Forelimb muscle (tissue), 1 donor: ENCODE results near the gene ATP2C1. TPM values are rescaled to one million over a fixed set of nuclear protein-coding genes. Genes with fewer than 3 reads are reported as not detected.

Experiments used
- DNase-seq: peaks from one replicate; pipeline ENCODE4 v3.0.0-alpha.2; 2013; ENCODE audit warnings: low read depth
- polyA plus RNA-seq: library from polyadenylated mRNA; unstranded; fragments of 120-200 nt; gene quantifications from one replicate; pipeline ENCODE4 v1.2.1, GENCODE V29; 2013; ENCODE audit not compliant: insufficient read length

ATP2C1 gene
- polyA plus RNA-seq, 1 donor = 59.0 TPM

GRCh38 chr3:130894130-130894985, 474 bp downstream of the ATP2C1 start:
- no peak for DNase-seq

DNA sequence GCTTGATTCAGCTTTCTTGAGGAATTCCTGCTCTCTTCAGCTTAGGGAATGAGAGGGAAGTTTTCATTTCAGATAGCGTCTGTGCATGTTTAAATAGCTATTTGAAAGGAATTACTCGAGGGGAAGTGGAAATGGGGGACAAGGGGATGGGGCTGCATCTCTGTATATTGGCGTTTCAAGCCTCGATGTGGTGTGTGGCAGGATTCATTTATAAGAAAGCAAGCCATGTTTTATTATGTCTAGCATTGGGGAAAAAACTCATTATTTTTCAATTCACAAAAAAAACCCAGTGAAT, 1.0 kb downstream of the ATP2C1 start:
- DNase-seq = no peak

DNA sequence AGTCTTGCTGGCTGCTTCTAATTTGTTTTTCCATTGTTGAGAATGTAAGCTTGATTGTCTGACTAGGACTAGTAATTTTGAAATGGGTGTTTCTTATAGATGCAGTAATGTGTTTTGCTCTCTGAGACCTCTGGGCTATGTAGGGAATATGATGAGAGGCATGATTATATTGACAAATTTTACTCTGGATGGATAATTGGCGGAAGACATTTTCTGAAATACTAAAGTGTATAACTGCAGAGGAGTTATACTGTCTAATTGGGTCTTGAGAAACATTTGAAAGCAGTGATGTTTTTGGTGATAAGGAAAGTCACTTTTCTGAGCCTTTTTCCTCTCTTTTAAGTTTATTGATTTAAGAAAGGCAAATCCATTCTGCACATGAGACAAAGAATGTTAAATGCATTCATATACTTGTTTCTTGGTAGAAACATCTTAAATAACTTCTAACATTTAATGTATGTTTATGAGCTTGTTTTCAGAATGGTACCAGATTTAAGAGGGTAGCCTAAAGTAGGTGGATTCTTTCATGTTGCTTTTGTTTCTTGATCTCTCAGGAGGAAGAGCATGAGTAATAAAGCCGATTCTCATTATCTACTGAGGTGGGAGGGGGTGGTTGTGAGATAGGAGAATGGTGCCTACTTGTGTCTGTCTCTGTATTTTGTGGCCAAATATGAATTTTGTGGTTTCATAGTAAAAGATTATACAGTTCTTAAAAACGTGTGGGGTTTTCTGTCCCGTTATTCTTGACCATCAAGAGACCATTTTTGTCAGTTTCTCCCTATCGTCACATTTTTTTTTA, 2.0 kb downstream of the ATP2C1 start:
- DNase-seq = no peak

- no peak for DNase-seq
These were observed 3.4 kb downstream of the ATP2C1 start for GRCh38 chr3:130897316-130897715.

GRCh38 chr3:130900959-130901358, 7.1 kb downstream of the ATP2C1 start:
- no peak for DNase-seq

DNA sequence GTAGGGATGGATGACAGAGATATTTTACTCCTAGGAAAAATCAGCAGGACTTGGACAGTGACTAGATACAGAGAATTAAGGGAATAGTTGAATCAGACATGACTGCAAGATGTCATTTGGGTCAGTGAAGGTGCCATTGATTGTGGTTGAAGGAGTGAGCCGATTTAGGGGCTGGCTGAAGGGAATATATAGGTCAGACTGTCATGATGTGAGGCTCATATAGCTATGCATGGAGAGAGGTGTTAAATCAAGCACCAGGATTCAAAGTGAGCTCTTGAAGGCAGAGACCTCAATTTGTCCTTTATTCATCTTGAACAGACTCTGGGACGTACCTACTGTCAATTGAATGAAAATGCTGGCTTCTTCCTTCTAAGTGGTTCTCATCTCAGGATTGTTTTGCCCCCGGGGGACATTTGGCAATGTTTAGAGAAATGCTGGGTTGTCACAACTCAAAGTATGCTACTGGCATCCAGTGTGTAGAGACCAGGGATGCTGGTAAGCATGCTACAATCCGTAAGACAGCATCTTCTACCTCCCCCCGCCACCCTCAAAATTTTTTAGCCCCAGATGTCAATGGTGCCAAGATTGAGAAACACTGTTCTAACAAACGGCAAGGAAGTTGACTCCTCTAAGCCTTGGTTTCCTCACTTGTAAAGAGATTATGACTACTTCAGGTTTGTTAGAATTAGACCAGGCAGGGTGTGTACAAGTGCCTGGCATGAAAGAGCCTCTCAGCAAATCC, 7.8 kb downstream of the ATP2C1 start:
- DNase-seq = no peak

- DNase-seq = no peak
These were observed 9.6 kb downstream of the ATP2C1 start for GRCh38 chr3:130903412-130903908.

GRCh38 chr3:130904491-130904890, 10.6 kb downstream of the ATP2C1 start:
- DNase-seq = no peak

DNA sequence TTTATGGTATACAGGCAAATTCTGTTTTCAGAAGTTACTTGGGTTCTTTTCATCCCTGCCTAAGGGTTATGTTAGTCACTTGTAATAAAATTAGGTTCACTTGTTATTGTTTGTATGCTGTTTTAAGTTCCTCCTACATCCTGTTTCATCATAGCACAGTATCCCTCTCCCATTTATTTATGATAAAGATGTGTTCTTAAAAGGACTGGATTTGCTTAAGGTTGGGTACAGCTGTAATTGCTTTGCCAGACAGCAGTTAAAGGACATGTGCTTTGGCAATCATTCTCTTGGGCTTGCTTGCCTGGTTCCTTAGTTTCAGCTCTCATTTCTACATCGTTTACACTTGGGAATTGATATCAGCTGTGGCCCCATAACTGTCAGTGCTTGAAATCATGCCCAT, 11.7 kb downstream of the ATP2C1 start:
- DNase-seq = no peak

GRCh38 chr3:130906374-130906995, 12.6 kb downstream of the ATP2C1 start:
- no peak for DNase-seq

DNA sequence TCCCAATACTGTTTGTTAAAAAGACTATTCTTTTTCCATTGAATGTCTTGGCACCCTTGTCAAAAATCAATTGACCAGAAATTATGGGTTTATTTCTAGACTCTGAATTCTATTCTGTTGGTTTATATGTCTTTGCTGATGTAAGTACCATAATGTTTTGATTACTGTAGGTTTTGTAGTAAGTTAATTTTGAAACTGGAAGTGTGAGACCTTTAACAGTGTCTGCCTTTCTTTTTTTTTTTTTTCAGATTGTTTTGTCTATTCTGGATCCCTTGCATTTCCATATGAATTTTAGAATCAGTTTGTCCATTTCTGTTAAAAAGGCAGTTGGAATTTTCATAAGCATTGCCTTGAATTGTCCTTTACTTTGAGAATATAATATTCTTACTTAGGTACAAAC, 13.6 kb downstream of the ATP2C1 start:
- DNase-seq = no peak

DNA sequence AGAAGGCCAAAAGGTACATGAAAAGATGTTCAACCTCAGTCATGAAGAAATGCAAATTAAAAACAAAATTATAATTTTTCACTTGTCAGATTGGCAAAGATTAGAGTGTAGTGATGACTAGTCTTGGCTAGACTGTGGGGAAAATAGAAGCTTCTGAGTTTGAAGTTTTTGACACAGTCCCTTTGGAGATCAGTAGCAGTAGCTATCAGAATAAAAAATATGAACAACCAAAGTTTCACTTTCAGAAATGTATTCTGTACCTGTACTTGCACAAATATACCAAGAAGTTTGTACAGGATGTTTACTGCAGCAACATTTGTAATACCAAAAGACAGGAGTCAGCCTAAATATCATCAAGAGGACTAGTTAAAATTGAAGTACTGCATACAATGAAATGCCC, 14.1 kb downstream of the ATP2C1 start:
- no peak for DNase-seq

- no peak for DNase-seq
These were observed 21.8 kb downstream of the ATP2C1 start for GRCh38 chr3:130915567-130916292.

DNA sequence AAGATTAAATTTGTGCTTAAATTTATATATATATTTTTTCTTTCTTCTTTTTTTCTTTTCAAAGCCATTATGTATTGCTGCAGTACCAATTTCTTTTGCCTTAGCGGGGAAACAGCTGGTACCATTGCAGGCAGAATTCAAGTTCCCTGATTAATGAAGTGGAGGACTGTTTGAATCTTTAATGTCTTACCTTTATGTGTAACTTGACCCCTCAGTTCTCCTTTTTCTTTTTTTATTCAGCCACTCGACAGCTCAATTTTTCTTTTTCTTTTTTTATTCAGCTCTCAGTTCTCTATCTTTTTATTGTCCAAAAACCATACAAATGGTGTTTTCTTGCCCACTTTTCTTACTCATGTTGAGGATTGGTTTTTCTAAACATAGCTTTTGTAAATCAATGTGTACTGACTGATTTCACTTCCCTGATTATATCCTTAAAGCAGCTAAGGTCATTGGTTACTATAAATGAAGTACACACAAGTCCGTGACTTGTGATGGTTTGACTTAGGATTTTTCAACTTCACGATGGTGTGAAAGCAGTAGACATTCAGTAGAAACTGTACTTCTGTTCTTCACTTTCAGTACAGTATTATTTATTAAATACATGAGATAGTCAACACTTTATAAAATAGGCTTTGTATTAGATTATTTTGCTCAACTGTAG, 22.8 kb downstream of the ATP2C1 start:
- DNase-seq = no peak

DNA sequence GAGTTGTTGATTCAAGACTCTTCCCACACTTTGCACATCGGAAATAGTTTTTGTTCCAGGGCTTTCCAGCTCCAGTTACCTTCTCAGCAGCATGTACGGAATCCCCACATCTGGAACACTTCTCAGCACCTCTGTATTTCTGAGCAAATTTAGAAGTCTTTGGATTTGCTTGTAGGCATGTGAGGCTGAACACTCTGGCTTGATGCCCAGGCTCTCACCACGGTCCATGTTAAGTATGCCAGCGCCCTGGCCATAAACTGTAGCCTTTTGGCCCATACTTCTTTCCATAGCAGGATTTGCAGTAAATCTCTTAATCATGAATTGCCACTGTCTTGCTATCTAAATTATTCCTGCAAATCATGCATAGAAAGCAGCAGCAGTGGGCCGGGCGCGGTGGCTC, 24.4 kb downstream of the ATP2C1 start:
- DNase-seq = no peak

DNA sequence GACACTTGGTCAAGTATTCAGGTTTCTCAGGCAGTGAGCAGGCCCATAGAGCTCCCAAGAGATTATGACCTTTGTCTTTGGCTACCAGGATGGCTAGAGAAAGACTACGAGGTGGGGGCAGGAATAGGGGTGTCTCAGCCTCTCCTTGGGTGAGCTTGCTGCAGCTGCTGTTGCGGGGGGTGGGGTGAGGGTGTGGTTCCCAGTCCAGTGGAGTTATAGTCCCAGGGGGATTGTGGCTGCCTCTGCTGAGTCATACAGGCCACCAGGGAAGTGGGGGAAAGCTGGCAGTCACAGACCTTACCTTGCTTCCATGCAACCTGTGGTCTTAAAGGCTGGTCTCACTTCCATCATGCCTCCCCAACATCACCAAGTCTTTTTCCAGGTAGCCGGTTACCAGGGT, 31.7 kb downstream of the ATP2C1 start:
- no peak for DNase-seq

DNA sequence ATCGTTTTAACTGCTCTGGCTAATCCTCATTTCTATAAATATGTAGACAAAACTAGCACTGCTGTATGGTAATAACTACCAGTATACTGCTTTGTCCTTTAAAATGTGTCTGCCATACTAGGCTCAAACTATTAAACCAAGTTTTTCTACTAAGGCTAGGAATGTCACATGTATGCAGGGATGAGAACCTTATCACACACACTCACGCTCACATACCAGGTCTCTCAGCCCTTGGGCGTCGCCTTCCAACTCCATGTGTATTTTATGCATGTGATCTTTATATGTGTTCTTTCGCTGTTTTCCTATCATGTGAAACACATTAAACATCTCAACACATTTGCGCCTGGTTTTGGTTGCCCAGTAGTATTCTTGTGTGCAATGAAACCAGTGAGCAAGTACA, 32.6 kb downstream of the ATP2C1 start:
- DNase-seq = no peak

DNA sequence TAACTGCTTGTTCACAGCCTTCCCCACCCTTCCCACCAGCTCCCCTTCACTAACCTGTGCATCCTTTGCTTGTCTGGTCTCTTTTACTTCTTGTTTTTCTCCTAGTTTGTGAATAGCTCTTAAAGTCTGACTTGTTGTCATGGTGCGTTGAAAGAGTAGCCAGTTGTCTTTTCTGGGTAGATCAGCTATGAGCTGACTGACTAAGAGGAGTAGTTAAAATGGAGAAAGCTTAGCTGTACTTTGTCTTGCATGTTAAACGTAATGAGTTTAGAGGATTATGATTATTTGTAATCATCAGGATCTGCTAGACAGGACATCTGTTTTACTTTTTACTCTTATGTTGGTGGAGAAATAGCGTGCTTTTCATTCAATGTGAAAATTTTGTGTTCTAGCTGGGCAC, 35.9 kb downstream of the ATP2C1 start:
- DNase-seq = no peak

DNA sequence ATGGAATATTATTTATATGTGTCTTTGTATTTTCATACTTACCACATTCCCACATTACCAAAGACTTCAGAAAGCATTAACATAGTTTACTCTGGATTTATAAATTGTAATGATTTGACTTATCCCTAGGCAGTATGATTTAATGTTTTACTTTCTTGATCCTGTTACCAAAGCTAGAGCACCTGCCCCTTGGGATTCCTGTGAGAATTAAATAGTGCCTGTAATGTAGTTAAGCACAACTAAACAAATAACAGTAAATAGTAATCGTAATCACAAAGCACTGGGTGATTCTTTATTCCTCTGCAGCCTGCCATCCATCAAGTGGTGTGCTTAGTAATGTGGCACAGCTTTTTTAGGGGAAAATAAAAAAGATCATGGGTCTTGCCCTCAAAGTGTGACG, 39.1 kb downstream of the ATP2C1 start:
- DNase-seq = no peak

- DNase-seq = no peak
These were observed 40.0 kb downstream of the ATP2C1 start for GRCh38 chr3:130933801-130934345.
